HCT116 (cell line): Measurements from ENCODE around the gene GOSR1. TPM values are rescaled to one million over a fixed set of nuclear protein-coding genes. Genes with fewer than 3 reads are reported as not detected.

ENCODE experiments used
- ATAC-seq: fragments of 200-7000 bp; cut with Tn5 transposase; 2 replicates; pipeline ENCODE4 v1.9.1; 2020; ENCODE audit warnings: mild to moderate bottlenecking, moderate library complexity
- BruUV-seq: library from RNA; stranded (reverse); fragments of 400-500 nt; replicated peaks from 2 replicates; lab custom pipeline; 2021; lab: Mats Ljungman, UMichigan
- CTCF ChIA-PET: fragments of 300-600 bp; sonication (Branson Sonifier 250); formaldehyde crosslinking; loops from one replicate; lab custom pipeline; 2021; ENCODE audit warnings: antibody characterized with exemption; lab: Charles Lee
- POLR2A ChIA-PET: fragments of 300-600, 350-600 bp; sonication (Branson Sonifier 250); formaldehyde crosslinking; loops from one replicate; lab custom pipeline; 2021; ENCODE audit warnings: antibody characterized with exemption; lab: Charles Lee
- RAD21 ChIA-PET, 2 experiments: fragments of 300-600 bp; sonication (Branson Sonifier 250); formaldehyde crosslinking; loops; one replicate each; lab custom pipeline; 2023; ENCODE audit warnings: low total read pairs in 2 of 2; ENCODE audit not compliant: uncharacterized antibody in 2 of 2, unreplicated experiment in 2 of 2, low non-redundant PET in 1 of 2; lab: Charles Lee
- DNase-seq: peaks from one replicate; pipeline ENCODE4 v3.0.0-alpha.2; 2010; ENCODE audit warnings: low read depth, low spot score
- H2AFZ ChIP-seq: fragments of 200-600 bp; shearing (Covaris generic), sonication (generic); 2 replicates; pipeline ENCODE4 v1.6.1; 2017; ENCODE audit warnings: low read depth, mixed run types, mixed read lengths, antibody characterized with exemption, low read length; ENCODE audit not compliant: poor library complexity, severe bottlenecking
- H3K27ac ChIP-seq: 2 replicates; pipeline ENCODE4 v1.5.1; 2012; ENCODE audit warnings: low read depth, low read length
- H3K27me3 ChIP-seq: fragments of 200-600 bp; sonication (generic); 2 replicates; pipeline ENCODE4 v1.6.1; 2016; ENCODE audit warnings: mixed run types, low read length, mixed read lengths; ENCODE audit not compliant: insufficient read depth
- H3K36me3 ChIP-seq, 2 experiments: fragments of 200-500 bp in 1 of 2; fragments of 200-600 bp in 1 of 2; sonication (Bioruptor generic) in 1 of 2; sonication (generic) in 1 of 2; 2 replicates each; pipeline versions ENCODE4 v1.5.1 to v1.6.1; 2014 to 2016; ENCODE audit warnings: low read length in 2 of 2, inconsistent platforms in 1 of 2, mixed read lengths in 1 of 2, mixed run types in 1 of 2; ENCODE audit not compliant: insufficient read depth in 2 of 2, control insufficient read depth in 1 of 2
- H3K4me1 ChIP-seq, 2 experiments: fragments of 200-600 bp in 1 of 2; sonication (generic) in 1 of 2; 2 replicates each; pipeline versions ENCODE4 v1.5.1 to v1.6.1; 2012 to 2017; ENCODE audit warnings: low read length in 2 of 2, inconsistent platforms in 1 of 2, mild to moderate bottlenecking in 1 of 2, mixed read lengths in 1 of 2, mixed run types in 1 of 2, moderate library complexity in 1 of 2; ENCODE audit not compliant: insufficient read depth in 2 of 2, control insufficient read depth in 1 of 2
- H3K4me2 ChIP-seq: fragments of 200-600 bp; sonication (generic); 2 replicates; pipeline ENCODE4 v1.6.1; 2017; ENCODE audit warnings: mixed run types, low read length, mixed read lengths
- H3K4me3 ChIP-seq, 2 experiments: fragments of 200-600 bp in 1 of 2; sonication (generic) in 1 of 2; replicated peaks in 1 of 2; 2 replicates each; pipeline ENCODE4 v1.5.1; 2011 to 2016; ENCODE audit warnings: low read length in 2 of 2, control low read depth in 1 of 2, low read depth in 1 of 2, mild to moderate bottlenecking in 1 of 2, mixed read lengths in 1 of 2, mixed run types in 1 of 2
- H3K79me2 ChIP-seq: fragments of 200-600 bp; sonication (generic); 2 replicates; pipeline ENCODE4 v1.6.1; 2017; ENCODE audit warnings: mild to moderate bottlenecking, mixed run types, low read length, moderate library complexity, mixed read lengths; ENCODE audit not compliant: insufficient read depth
- H3K9ac ChIP-seq: fragments of 200-600 bp; sonication (generic); 2 replicates; pipeline ENCODE4 v1.6.1; 2016; ENCODE audit warnings: low read length, mixed read lengths
- H3K9me2 ChIP-seq: fragments of 200-600 bp; sonication (generic), shearing (Covaris generic); 2 replicates; pipeline ENCODE4 v1.6.1; 2017; ENCODE audit warnings: mixed run types, mild to moderate bottlenecking, moderate library complexity; ENCODE audit not compliant: insufficient read depth
- H3K9me3 ChIP-seq, 2 experiments: fragments of 200-500 bp in 1 of 2; fragments of 200-600 bp in 1 of 2; sonication (Bioruptor generic) in 1 of 2; sonication (generic) in 1 of 2; 2 replicates each; pipeline ENCODE4 v1.6.1; 2014 to 2017; ENCODE audit warnings: low read length in 2 of 2, mixed read lengths in 2 of 2, inconsistent platforms in 1 of 2, low read depth in 1 of 2, mild to moderate bottlenecking in 1 of 2, mixed run types in 1 of 2, moderate library complexity in 1 of 2; ENCODE audit not compliant: control insufficient read depth in 1 of 2, insufficient read depth in 1 of 2
- H4K20me1 ChIP-seq: fragments of 200-600 bp; sonication (generic), shearing (Covaris generic); 2 replicates; pipeline ENCODE4 v1.6.1; 2017; ENCODE audit warnings: mixed run types, mild to moderate bottlenecking, moderate library complexity; ENCODE audit not compliant: insufficient read depth
- CBX3 ChIP-seq: IDR thresholded peaks from 2 replicates; pipeline ENCODE4 v1.6.1; 2012; ENCODE audit warnings: low read depth
- CEBPB ChIP-seq: IDR thresholded peaks from 2 replicates; pipeline ENCODE4 v1.6.1; 2012; ENCODE audit warnings: low read depth
- EGR1 ChIP-seq: IDR thresholded peaks from 2 replicates; pipeline ENCODE4 v1.6.1; 2012; ENCODE audit warnings: low read depth
- ELF1 ChIP-seq: IDR thresholded peaks from 2 replicates; pipeline ENCODE4 v1.6.1; 2012; ENCODE audit warnings: low read depth, borderline replicate concordance
- JUND ChIP-seq: IDR thresholded peaks from 2 replicates; pipeline ENCODE4 v1.6.1; 2012
- MAX ChIP-seq: IDR thresholded peaks from 2 replicates; pipeline ENCODE4 v1.6.1; 2012
- POLR2A ChIP-seq: IDR thresholded peaks from 2 replicates; pipeline ENCODE4 v1.7.0; 2011; ENCODE audit warnings: borderline replicate concordance; ENCODE audit not compliant: insufficient read depth, insufficient read length; ENCODE audit errors: extremely low read depth
- POLR2AphosphoS5 ChIP-seq: IDR thresholded peaks from 2 replicates; pipeline ENCODE4 v1.6.1; 2011; ENCODE audit warnings: mild to moderate bottlenecking, low read depth, low read length, moderate library complexity
- RAD21 ChIP-seq: IDR thresholded peaks from 2 replicates; pipeline ENCODE4 v1.6.1; 2012; ENCODE audit warnings: low read depth, mild to moderate bottlenecking
- SRF ChIP-seq: IDR thresholded peaks from 2 replicates; pipeline ENCODE4 v1.6.1; 2012; ENCODE audit warnings: low read depth
- TCF7L2 ChIP-seq: IDR thresholded peaks from 2 replicates; pipeline ENCODE4 v1.7.0; 2011; ENCODE audit warnings: borderline replicate concordance, inconsistent platforms; ENCODE audit not compliant: insufficient read depth, insufficient read length; ENCODE audit errors: extremely low read depth
- YY1 ChIP-seq: IDR thresholded peaks from 2 replicates; pipeline ENCODE4 v1.6.1; 2011; ENCODE audit warnings: low read length, low read depth, moderate library complexity, mild to moderate bottlenecking; ENCODE audit not compliant: insufficient replicate concordance; ENCODE audit errors: extremely low read depth
- ZFX ChIP-seq: fragments of 450-650 bp; IDR thresholded peaks from 2 replicates; pipeline ENCODE4 v1.6.1; 2017
- ZNF274 ChIP-seq: fragments of 200-500 bp; sonication (Bioruptor generic); IDR thresholded peaks from 2 replicates; pipeline ENCODE4 v1.6.1; 2014; ENCODE audit warnings: mild to moderate bottlenecking, low read depth, low read length, inconsistent platforms
- intact Hi-C: fragments of 100-400 bp; cut with micrococcal nuclease; formaldehyde crosslinking; loops from 2 replicates; pipeline ENCODE4 v1.10.0; 2022
- total RNA-seq: library from RNA; stranded (reverse); gene quantifications from one replicate; pipeline ENCODE4 v1.2.1, GENCODE V29; 2021; ENCODE audit not compliant: unreplicated experiment
- TF ChIP-seq, protein P1 (sequence below), 3 experiments: fragments of 200-600 bp in 1 of 3; sonication (generic) in 1 of 3; IDR thresholded peaks in 2 of 3; conservative IDR thresholded peaks in 1 of 3; 2 replicates each; pipeline ENCODE4 v1.5.1; 2012 to 2017; ENCODE audit warnings: low read depth in 2 of 3, low read length in 2 of 3, antibody characterized with exemption in 1 of 3, borderline replicate concordance in 1 of 3, control low read depth in 1 of 3, mild to moderate bottlenecking in 1 of 3, mixed read lengths in 1 of 3, mixed run types in 1 of 3, moderate library complexity in 1 of 3; ENCODE audit not compliant: insufficient read depth in 1 of 3
- TF ChIP-seq, protein P2 (sequence below): IDR thresholded peaks from 2 replicates; pipeline ENCODE4 v1.6.1; 2012
- TF ChIP-seq, protein P3 (sequence below): IDR thresholded peaks from 2 replicates; pipeline ENCODE4 v1.6.1; 2011; ENCODE audit warnings: mild to moderate bottlenecking, low read length, moderate library complexity; ENCODE audit not compliant: insufficient replicate concordance; ENCODE audit errors: extremely low read depth

GOSR1 gene
- total RNA-seq, 1 experiment from 2014 or later = 48.8 TPM

- TF ChIP-seq MAX (no peak), SRF (no peak)
- TF ChIP-seq, protein P1, sequence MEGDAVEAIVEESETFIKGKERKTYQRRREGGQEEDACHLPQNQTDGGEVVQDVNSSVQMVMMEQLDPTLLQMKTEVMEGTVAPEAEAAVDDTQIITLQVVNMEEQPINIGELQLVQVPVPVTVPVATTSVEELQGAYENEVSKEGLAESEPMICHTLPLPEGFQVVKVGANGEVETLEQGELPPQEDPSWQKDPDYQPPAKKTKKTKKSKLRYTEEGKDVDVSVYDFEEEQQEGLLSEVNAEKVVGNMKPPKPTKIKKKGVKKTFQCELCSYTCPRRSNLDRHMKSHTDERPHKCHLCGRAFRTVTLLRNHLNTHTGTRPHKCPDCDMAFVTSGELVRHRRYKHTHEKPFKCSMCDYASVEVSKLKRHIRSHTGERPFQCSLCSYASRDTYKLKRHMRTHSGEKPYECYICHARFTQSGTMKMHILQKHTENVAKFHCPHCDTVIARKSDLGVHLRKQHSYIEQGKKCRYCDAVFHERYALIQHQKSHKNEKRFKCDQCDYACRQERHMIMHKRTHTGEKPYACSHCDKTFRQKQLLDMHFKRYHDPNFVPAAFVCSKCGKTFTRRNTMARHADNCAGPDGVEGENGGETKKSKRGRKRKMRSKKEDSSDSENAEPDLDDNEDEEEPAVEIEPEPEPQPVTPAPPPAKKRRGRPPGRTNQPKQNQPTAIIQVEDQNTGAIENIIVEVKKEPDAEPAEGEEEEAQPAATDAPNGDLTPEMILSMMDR (IDR thresholded peaks at IDR 0.05 in 2 of 3, conservative IDR thresholded peaks at IDR 0.05 in 1 of 3; ENCODE audit: borderline replicate concordance in 1 of 3, insufficient read depth in 1 of 3, low read depth in 2 of 3, low read length in 2 of 3) = no peak
Observed at GRCh38 chr17:30520436-30520835, 43.2 kb downstream of the GOSR1 start (continued).

- ChIA-PET RAD21 (no interaction called here), CTCF (no interaction called here), POLR2A (no interaction called here)
- peaks cover 2 to 14% of the 10 kb centered on the region in 2 experiments; a peak in 1 of 4 replicates for H3K36me3 ChIP-seq
- BruUV-seq = no TSS peak
- H3K79me2 ChIP-seq = no peaks in the 10 kb centered on the region
- intact Hi-C loops = no loop called here
- H3K27me3 ChIP-seq = no peaks in the 10 kb centered on the region
- H3K4me3 ChIP-seq = no peak overlapping the region
- H3K4me1 ChIP-seq = no peaks in the 10 kb centered on the region
- H3K9me3 ChIP-seq = no peaks in the 10 kb centered on the region
- H3K27ac ChIP-seq = no peak overlapping the region
- no peak overlapping the region for H2AFZ ChIP-seq
- ATAC-seq (no peak), DNase-seq (no peak)
- H4K20me1 ChIP-seq = no peaks in the 10 kb centered on the region
- no peaks in the 10 kb centered on the region for H3K9me2 ChIP-seq
- H3K4me2 ChIP-seq = no peak overlapping the region
- H3K9ac ChIP-seq = no peak overlapping the region
- TF ChIP-seq, protein P1 (IDR thresholded peaks at IDR 0.05 in 2 of 3, conservative IDR thresholded peaks at IDR 0.05 in 1 of 3; ENCODE audit: borderline replicate concordance in 1 of 3, insufficient read depth in 1 of 3, low read depth in 2 of 3, low read length in 2 of 3) = no peak
- no peak for TF ChIP-seq CEBPB
- TF ChIP-seq YY1 = no peak
- TF ChIP-seq SRF = no peak
- TF ChIP-seq, protein P2, sequence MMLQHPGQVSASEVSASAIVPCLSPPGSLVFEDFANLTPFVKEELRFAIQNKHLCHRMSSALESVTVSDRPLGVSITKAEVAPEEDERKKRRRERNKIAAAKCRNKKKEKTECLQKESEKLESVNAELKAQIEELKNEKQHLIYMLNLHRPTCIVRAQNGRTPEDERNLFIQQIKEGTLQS = no peak
- no peak for TF ChIP-seq CBX3
- TF ChIP-seq RAD21 = no peak
- no peak for TF ChIP-seq JUND
- TF ChIP-seq POLR2A = no peak
- TF ChIP-seq ZFX = no peak
- no peak for TF ChIP-seq POLR2AphosphoS5
- no peak for TF ChIP-seq TCF7L2
- no peak for TF ChIP-seq ZNF274
- no peak for TF ChIP-seq EGR1
- TF ChIP-seq, protein P3, sequence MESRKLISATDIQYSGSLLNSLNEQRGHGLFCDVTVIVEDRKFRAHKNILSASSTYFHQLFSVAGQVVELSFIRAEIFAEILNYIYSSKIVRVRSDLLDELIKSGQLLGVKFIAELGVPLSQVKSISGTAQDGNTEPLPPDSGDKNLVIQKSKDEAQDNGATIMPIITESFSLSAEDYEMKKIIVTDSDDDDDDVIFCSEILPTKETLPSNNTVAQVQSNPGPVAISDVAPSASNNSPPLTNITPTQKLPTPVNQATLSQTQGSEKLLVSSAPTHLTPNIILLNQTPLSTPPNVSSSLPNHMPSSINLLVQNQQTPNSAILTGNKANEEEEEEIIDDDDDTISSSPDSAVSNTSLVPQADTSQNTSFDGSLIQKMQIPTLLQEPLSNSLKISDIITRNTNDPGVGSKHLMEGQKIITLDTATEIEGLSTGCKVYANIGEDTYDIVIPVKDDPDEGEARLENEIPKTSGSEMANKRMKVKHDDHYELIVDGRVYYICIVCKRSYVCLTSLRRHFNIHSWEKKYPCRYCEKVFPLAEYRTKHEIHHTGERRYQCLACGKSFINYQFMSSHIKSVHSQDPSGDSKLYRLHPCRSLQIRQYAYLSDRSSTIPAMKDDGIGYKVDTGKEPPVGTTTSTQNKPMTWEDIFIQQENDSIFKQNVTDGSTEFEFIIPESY = no peak
- TF ChIP-seq ELF1 = no peak
Observed at GRCh38 chr17:30520882-30521281, 43.7 kb downstream of the GOSR1 start.
